HepG2 (cell line): ENCODE data around the gene PDZK1. TPM values are rescaled to one million over a fixed set of nuclear protein-coding genes. Genes with fewer than 3 reads are reported as not detected.

Source experiments
- FOXA3 ChIP-seq: IDR thresholded peaks from 2 replicates; pipeline ENCODE4 v1.6.1; 2016; ENCODE audit warnings: missing genetic modification reagents, missing compliant biosample characterization
- MXD4 ChIP-seq: IDR thresholded peaks from 2 replicates; pipeline ENCODE4 v1.6.1; 2016; ENCODE audit warnings: mild to moderate bottlenecking, missing biosample characterization, missing genetic modification reagents
- MXI1 ChIP-seq: IDR thresholded peaks from 3 replicates; pipeline ENCODE4 v1.6.1; 2012; ENCODE audit warnings: low read depth, low read length, inconsistent platforms, borderline replicate concordance
- PATZ1 ChIP-seq: sonication (generic); formaldehyde crosslinking; IDR thresholded peaks from 2 replicates; pipeline ENCODE4 v1.4.0; 2020; ENCODE audit warnings: missing genetic modification reagents
- ZFX ChIP-seq: sonication (generic); formaldehyde crosslinking; IDR thresholded peaks from 2 replicates; pipeline ENCODE4 v1.4.0; 2020; ENCODE audit warnings: mild to moderate bottlenecking, low read depth, missing genetic modification reagents, moderate library complexity
- ZNF160 ChIP-seq: sonication (generic); formaldehyde crosslinking; IDR thresholded peaks from 2 replicates; pipeline ENCODE4 v1.8.0; 2022; ENCODE audit warnings: mild to moderate bottlenecking, inconsistent platforms, missing genetic modification reagents
- ZNF607 ChIP-seq: sonication (generic); formaldehyde crosslinking; IDR thresholded peaks from 2 replicates; pipeline ENCODE4 v1.5.1; 2020; ENCODE audit warnings: missing genetic modification reagents, mild to moderate bottlenecking, borderline replicate concordance
- ZNF615 ChIP-seq: sonication (generic); formaldehyde crosslinking; IDR thresholded peaks from 2 replicates; pipeline ENCODE4 v1.5.0; 2020; ENCODE audit warnings: mild to moderate bottlenecking, missing genetic modification reagents, borderline replicate concordance
- polyA plus RNA-seq, 8 experiments: library from polyadenylated mRNA; depleted of rRNA in 3 of 8; stranded (reverse) in 7 of 8; unstranded in 1 of 8; fragments of >200 nt; fragmentation: Illumina TruSeq in 4 of 8; extraction: Trizol in 4 of 8; gene quantifications; 2 replicates each; pipeline versions ENCODE4 v1.2.1 to v1.2.3, GENCODE V29; 2011 to 2016; ENCODE audit warnings: low read depth in 4 of 8, missing spikeins in 1 of 8, mixed read lengths in 1 of 8; ENCODE audit not compliant: insufficient read depth in 1 of 8
- total RNA-seq, 5 experiments: library from RNA; depleted of rRNA; stranded (reverse); fragments of >200 nt; fragmentation: Illumina TruSeq; extraction: Trizol; gene quantifications; 2 replicates each; pipeline ENCODE4 v1.2.3, GENCODE V29; 2016; ENCODE audit warnings: low read depth in 1 of 5
- TF ChIP-seq, protein P1 (sequence below): sonication (generic); formaldehyde crosslinking; IDR thresholded peaks from 2 replicates; pipeline ENCODE4 v1.8.1; 2023; ENCODE audit warnings: mild to moderate bottlenecking, missing genetic modification reagents
- TF ChIP-seq, protein P2 (sequence below): sonication (generic); formaldehyde crosslinking; IDR thresholded peaks from one replicate; pipeline ENCODE4 v1.5.1; 2020; ENCODE audit warnings: mild to moderate bottlenecking, missing genetic modification reagents; ENCODE audit errors: not compliant biosample characterization
- TF ChIP-seq, protein P3 (sequence below): sonication (generic); IDR thresholded peaks from 2 replicates; pipeline ENCODE4 v1.6.1; 2016; ENCODE audit warnings: low read depth, borderline replicate concordance

Gene PDZK1
- total and polyA plus RNA-seq, 2 of the 13 experiments (the other 11 are each of a cell fraction or from before 2014, with no cell fraction given), result 16.2 to 46.4 TPM

DNA sequence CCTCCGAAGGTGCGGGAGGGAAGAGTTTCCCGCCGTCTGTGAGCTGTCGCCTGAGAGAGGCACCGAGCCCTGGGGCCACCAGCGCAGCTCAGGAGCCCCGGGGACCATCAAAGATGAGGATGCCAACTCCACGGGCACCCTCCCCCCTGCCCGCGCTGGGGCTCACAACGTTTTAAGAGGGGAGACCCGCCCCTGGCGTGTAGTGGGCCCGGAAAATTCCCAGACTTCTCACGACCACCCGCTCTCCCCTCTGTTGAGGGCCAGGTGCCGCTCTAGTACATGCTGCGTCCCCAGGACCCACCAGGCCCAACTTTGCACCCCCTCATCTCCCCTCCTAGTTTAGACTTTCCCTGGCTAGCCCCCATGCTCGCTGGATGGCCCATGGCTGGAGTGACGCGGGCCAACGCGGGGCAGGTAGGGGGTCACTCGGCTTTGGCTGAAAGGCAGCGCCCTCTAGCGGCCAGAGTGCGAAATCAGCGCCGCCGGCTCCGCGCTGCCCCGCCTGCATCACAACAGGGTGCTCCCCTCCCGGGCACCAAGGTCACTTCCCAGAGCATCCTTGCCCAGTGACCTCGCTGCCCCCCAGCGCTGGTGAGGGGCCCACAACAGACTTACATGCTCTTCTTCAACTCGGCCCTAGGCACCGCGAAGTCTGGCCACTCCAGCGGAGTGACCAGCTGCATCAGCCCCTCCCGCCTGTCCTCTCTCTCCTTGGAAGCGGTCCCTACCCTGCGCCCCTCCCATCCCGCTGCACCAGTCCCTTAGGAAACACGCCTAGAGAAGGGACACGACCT lies 13.9 kb upstream of the PDZK1 start (continued):
- 0 out of 2 replicates have a peak, but pooled peaks have one; percentile 78 for TF ChIP-seq ZNF607 (CRISPR knock-in tag)
- TF ChIP-seq FOXA3, result 0 out of 2 replicates have a peak, but pooled peaks have one; percentile 7
- no peak for TF ChIP-seq ZNF615 (CRISPR knock-in tag)
- peak; percentile 33; the same call in 1 of the 2 replicates for TF ChIP-seq ZNF160 (CRISPR knock-in tag)
- TF ChIP-seq, protein P1, sequence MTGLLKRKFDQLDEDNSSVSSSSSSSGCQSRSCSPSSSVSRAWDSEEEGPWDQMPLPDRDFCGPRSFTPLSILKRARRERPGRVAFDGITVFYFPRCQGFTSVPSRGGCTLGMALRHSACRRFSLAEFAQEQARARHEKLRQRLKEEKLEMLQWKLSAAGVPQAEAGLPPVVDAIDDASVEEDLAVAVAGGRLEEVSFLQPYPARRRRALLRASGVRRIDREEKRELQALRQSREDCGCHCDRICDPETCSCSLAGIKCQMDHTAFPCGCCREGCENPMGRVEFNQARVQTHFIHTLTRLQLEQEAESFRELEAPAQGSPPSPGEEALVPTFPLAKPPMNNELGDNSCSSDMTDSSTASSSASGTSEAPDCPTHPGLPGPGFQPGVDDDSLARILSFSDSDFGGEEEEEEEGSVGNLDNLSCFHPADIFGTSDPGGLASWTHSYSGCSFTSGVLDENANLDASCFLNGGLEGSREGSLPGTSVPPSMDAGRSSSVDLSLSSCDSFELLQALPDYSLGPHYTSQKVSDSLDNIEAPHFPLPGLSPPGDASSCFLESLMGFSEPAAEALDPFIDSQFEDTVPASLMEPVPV (CRISPR knock-in tag), result 0 out of 2 replicates have a peak, but pooled peaks have one; percentile 37
- peak; percentile 64 for TF ChIP-seq PATZ1 (CRISPR knock-in tag)
- peak; percentile 37; the same call in 1 of the 3 replicates for TF ChIP-seq MXI1
- TF ChIP-seq ZFX (CRISPR knock-in tag), result peak; percentile 42; the same call in 1 of the 2 replicates
- TF ChIP-seq MXD4 (CRISPR knock-in tag), result 0 out of 2 replicates have a peak, but pooled peaks have one; percentile 31
- TF ChIP-seq, protein P2, sequence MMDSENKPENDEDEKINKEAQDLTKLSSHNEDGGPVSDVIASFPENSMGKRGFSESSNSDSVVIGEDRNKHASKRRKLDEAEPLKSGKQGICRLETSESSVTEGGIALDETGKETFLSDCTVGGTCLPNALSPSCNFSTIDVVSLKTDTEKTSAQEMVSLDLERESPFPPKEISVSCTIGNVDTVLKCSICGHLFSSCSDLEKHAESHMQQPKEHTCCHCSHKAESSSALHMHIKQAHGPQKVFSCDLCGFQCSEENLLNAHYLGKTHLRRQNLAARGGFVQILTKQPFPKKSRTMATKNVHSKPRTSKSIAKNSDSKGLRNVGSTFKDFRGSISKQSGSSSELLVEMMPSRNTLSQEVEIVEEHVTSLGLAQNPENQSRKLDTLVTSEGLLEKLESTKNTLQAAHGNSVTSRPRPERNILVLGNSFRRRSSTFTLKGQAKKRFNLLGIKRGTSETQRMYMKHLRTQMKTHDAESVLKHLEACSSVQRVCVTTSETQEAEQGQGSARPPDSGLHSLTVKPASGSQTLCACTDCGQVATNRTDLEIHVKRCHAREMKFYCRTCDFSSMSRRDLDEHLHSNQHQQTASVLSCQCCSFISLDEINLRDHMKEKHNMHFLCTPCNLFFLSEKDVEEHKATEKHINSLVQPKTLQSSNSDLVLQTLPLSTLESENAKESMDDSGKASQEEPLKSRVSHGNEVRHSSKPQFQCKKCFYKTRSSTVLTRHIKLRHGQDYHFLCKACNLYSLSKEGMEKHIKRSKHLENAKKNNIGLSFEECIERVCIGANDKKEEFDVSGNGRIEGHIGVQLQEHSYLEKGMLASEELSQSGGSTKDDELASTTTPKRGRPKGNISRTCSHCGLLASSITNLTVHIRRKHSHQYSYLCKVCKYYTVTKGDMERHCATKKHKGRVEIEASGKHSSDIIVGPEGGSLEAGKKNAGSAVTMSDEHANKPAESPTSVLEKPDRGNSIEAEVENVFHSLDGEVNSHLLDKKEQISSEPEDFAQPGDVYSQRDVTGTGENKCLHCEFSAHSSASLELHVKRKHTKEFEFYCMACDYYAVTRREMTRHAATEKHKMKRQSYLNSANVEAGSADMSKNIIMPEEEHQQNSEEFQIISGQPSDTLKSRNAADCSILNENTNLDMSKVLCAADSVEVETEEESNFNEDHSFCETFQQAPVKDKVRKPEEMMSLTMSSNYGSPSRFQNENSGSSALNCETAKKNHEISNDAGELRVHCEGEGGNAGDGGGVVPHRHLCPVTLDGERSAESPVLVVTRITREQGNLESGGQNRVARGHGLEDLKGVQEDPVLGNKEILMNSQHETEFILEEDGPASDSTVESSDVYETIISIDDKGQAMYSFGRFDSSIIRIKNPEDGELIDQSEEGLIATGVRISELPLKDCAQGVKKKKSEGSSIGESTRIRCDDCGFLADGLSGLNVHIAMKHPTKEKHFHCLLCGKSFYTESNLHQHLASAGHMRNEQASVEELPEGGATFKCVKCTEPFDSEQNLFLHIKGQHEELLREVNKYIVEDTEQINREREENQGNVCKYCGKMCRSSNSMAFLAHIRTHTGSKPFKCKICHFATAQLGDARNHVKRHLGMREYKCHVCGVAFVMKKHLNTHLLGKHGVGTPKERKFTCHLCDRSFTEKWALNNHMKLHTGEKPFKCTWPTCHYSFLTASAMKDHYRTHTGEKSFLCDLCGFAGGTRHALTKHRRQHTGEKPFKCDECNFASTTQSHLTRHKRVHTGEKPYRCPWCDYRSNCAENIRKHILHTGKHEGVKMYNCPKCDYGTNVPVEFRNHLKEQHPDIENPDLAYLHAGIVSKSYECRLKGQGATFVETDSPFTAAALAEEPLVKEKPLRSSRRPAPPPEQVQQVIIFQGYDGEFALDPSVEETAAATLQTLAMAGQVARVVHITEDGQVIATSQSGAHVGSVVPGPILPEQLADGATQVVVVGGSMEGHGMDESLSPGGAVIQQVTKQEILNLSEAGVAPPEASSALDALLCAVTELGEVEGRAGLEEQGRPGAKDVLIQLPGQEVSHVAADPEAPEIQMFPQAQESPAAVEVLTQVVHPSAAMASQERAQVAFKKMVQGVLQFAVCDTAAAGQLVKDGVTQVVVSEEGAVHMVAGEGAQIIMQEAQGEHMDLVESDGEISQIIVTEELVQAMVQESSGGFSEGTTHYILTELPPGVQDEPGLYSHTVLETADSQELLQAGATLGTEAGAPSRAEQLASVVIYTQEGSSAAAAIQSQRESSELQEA (CRISPR knock-in tag), result peak; percentile 33
- TF ChIP-seq, protein P3, sequence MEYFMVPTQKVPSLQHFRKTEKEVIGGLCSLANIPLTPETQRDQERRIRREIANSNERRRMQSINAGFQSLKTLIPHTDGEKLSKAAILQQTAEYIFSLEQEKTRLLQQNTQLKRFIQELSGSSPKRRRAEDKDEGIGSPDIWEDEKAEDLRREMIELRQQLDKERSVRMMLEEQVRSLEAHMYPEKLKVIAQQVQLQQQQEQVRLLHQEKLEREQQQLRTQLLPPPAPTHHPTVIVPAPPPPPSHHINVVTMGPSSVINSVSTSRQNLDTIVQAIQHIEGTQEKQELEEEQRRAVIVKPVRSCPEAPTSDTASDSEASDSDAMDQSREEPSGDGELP, result 0 out of 2 replicates have a peak, but pooled peaks have one; percentile 5
